ENCODE measurements around the gene RBPMS2.
"Not testable (repeated sequence)": the region's sequence is repeated elsewhere in the genome, so short reads cannot be mapped to it uniquely, and the experiment has no call there.

RBPMS2 gene

DNA sequence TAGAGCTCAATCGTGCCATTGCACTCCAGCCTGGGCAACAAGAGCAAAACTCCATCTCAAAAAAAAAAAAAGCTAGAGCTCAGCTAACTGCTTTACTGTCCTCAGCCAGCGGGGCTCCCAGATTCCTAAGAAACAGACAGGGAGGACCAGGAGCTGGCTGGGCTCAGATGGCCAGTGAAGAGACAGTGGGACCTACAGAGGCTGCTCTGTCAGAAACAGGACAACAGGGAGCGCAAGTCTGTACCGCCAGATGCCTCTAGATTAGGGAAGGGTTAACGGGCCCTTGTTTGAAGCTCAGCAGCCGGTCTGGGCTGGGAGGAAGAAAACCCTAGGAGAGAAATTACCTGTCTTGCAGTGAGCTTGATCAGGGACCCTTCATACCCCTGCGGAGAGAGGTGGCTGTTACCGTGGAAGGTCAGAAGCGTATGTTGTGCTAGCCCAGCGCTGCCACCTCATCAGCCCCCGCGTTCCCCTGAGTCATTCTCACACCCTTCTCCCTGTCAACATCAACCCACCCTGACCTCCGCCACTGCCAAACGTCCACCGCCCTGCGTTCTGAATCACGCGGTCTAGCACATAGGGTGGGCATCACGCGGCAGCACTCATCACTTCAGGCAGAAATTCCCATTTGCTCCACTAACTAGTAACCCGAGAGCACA is 25.3 kb downstream of the RBPMS2 start:
- no peak for DNase-seq

DNA sequence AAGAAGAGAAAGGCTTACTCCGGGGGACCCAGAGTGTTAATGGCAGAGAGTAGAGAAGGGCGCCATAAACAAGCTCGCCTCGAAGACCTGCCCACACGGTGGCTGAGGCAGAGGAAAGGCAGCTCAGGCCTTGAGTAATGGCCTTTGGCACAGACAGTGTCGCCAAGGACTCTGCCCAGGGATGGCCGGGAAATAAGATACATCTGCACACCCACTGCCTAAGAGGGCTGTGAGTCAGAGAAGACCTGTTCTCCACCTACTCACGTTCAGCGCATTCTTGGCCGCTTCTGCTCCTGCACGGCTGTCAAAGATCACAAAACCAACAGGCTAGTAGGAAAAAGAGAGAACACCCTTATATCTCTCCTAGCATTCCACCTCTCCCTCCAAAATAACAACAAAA is 26.2 kb downstream of the RBPMS2 start:
- peak; percentile 4 for DNase-seq

- no peak for DNase-seq
Observed at GRCh38 chr15:64748251-64748650, 27.1 kb downstream of the RBPMS2 start.

DNA sequence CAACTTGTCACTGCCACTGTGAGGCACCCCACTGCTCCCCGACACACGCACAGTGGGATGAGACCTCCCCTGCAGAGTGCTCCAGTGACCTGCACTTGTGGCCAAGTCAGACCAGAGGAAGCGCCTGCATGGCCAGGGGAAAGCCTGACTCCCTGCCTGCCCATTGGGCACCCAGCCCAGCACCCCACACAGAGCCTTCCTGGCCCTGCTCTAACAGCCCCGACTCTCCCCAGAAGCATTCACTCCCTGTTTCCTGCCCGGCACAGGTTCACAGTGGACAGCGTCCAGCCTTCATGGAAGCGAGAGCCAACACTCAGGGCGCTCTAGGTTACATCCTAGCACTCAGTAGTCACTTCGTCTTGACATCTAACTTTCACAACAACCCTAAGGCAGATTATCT is 27.8 kb downstream of the RBPMS2 start:
- no peak for DNase-seq

DNA sequence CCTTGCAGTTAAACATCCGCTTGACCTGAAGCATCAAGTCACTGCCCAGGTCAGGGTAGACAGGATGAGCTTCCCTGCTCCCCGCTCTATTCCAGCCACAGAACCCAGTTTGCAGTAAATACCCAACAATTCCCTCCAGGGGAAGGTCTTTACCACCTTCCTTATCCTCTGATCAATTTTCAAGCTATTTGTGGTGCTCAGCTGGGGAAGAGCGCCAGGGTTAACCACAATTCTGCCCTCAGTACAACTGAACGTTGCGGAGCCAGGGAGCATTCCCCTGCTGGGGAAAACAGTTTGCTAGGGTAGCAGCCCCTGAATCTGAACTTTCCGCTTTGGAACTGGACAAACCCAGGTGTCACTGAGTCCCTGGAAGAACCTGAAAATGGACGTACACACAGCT is 28.5 kb downstream of the RBPMS2 start:
- no peak for DNase-seq

GRCh38 chr15:64746356-64746755 is 29.0 kb downstream of the RBPMS2 start:
- DNase-seq, result no peak

GRCh38 chr15:64743691-64744090 is 31.7 kb downstream of the RBPMS2 start:
- no peak for DNase-seq

DNA sequence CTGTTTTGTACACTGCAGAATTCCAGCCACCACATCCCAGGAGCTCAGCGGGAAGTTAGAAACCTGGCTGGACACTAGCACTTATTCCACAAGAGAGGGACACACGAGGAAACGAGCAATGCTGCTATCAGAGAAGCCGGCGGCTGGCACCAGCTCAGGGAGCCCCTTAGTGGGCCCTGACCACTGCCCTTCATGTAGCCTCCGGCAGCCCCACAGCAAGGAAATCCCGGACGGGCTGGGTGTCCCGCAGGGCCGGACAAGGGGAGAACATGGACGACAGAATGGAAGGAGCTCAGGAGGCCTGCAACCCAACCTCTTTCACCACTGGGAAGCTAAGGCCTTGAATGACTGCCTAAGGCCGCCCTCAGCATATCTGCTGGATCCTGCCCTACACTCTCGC is 32.5 kb downstream of the RBPMS2 start:
- DNase-seq, result no peak

DNA sequence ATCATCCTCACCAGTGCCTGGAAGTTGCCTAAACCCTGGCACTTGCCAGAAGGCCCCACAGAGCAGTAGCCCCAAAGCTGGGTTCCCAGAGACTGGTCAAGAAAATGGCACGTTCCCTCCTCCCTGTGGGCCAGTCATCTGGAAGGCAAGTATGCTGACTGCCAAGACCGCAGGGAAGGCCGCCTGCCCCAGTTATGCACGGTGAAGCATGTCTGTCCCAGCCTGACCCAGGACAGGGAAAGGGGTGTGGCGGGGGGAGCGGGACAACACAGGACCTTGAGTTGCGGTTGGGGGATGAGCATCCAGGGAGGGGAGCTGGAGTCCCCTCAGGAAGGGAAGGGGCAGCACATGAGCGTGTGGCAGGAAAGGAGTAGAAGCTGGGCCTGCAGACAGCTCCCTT is 33.0 kb downstream of the RBPMS2 start:
- DNase-seq, result no peak

DNA sequence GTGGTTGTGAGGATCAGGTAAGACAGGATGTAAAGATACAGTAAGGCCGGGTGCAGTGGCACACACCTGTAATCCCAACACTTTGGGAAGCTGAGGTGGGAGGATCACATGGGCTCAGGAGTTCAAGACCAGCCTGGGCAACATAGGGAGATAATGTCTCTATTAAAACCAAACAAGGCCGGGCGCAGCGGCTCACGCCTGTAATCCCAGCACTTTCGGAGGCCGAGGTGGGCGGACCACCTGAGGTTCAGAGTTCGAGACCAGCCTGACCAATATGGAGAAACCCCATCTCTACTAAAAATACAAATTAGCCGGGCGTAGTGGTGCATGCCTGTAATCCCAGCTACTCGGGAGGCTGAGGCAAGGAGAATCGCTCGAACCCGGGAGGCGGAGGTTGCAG is 33.7 kb downstream of the RBPMS2 start:
- DNase-seq, result not testable (repeated sequence)

GRCh38 chr15:64740311-64741170 is 34.8 kb downstream of the RBPMS2 start:
- no peak for DNase-seq

GRCh38 chr15:64739577-64740143 is 35.7 kb downstream of the RBPMS2 start:
- DNase-seq, result no peak

GRCh38 chr15:64739156-64739555 is 36.2 kb downstream of the RBPMS2 start:
- no peak for DNase-seq

DNA sequence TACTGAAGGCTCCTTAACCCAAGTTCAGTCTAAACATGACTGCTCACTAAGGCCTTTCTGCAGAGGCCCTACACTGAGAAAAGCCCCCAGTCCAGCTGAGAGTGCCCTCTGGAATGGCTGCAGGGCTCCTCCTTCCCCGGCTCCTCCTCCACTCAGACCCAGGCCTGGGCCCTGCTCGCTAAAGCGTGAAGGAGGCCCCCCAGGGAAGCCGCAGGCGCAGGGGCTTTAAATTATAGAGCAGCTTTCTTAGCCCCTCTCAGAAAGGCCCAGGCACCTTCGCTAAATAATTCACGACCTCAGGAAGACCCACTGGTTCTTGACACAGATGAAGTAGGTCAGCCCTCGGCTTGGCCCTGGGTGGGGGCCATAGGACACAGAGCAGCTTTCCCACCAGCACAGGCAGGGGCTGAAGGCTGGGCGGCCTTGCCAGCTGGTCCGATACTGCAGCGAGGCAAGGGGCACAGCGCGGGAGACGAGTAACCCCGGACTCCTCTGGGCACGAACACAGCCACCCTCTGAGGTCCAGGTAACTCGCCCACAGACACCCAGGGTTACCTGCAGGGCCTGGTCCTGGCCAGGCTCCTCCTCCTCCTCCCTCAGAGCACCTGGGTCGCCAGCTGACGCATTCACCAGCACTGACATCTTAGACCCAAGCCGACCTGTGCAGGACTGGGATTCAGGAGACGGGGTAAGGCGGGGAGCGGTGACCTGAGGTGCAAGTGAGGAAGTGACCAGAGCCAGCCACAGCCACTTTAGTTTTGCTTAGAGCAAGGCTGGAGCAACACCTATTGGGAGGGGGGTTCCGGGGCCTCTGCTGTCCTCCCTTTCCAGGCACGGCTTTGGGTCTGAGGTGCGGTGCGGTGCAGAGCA is 36.9 kb downstream of the RBPMS2 start:
- no peak for DNase-seq

GRCh38 chr15:64732156-64732860 is 43.1 kb downstream of the RBPMS2 start:
- DNase-seq, result no peak

DNA sequence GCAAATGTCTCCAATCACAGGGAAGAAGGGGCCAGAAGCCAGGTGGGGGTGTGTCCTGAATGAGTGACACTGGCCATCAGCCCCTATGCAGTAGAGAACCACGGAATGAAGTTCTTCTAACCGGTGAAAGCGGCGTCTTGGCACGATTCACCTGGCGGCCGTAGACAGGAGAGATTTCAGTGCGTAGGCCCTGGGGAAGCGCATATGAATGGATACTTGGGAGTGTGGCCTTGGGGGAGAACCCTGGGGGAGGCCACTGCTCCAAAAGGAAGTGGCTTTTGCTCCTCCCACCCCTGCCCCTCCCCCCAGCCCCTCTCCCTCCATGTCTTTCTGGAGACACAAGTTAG is 43.6 kb downstream of the RBPMS2 start:
- DNase-seq, result no peak

DNA sequence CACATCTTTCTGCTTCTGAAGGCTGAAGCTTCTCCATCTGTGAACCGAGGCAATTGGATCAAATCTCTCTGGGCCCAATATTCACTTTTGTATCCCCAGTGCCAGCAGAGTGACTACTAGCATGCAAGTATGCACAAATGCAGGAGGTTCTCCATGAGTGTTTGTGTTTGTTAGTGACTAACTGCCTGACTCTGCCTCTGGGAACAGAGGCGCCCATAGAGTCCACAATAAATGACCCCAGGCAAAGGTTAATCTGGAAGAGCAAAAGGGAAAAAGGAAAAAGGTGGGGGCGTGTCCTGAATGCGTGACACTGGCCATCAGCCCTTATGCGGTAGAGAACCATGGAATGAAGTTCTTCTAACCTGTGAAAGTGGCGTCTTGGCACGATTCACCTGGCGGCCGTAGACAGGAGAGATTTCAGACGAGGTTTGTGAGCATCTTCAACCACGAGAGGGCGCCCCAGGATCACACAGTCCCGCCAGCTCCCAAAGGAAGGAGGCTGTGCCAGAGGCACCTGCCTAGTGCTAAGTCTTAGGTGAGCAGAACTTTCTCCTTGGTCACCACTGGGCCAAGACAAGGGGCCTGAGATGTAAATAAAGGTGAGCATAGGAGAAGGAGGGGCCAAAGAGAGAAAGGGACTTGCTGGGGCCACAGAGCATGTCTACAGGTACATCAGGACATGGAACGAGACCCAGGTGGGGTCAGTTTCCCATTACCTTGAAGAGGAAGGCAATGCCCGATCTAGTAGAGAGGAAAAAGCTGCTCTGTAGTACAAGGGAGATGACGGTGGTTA is 44.2 kb downstream of the RBPMS2 start:
- DNase-seq, result peak; percentile 75

DNA sequence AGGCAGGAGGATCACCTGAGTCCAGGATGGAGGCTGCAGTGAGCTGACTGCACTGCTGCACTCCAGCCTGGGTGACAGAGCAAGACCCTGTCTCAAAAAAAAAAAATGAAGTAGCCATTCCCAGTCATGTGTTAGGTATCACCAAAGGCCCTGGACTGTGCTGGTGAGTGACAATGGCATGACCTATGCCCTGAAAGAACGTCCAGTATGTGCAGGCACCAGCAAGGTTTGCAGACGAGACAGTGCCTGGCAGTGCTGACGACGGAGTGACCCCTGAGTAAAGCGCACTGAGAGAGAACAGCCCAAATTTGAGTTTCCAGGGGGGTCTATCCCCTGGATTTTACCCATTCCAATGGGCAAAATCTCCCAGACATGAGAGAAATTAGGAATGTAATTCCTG is 45.2 kb downstream of the RBPMS2 start:
- no peak for DNase-seq

DNA sequence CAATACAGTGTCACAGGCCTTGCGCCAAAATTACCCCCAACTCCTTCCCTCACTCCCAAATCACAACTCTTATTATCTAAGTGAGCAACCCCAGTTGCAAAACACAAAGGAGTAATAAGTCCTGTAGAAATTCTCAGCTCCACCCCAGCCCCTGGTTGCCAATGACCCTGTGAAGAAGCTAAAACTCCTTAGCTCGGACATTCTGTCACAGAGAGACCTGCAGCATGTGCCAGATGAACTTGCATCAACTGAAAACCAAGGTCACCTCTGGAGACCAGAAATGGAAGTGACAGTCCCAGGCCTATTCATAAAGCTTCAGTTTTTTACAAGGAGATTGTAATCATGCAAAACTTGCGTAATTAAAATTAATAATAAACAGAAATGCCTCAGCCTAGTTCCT is 55.2 kb downstream of the RBPMS2 start:
- DNase-seq, result no peak

DNA sequence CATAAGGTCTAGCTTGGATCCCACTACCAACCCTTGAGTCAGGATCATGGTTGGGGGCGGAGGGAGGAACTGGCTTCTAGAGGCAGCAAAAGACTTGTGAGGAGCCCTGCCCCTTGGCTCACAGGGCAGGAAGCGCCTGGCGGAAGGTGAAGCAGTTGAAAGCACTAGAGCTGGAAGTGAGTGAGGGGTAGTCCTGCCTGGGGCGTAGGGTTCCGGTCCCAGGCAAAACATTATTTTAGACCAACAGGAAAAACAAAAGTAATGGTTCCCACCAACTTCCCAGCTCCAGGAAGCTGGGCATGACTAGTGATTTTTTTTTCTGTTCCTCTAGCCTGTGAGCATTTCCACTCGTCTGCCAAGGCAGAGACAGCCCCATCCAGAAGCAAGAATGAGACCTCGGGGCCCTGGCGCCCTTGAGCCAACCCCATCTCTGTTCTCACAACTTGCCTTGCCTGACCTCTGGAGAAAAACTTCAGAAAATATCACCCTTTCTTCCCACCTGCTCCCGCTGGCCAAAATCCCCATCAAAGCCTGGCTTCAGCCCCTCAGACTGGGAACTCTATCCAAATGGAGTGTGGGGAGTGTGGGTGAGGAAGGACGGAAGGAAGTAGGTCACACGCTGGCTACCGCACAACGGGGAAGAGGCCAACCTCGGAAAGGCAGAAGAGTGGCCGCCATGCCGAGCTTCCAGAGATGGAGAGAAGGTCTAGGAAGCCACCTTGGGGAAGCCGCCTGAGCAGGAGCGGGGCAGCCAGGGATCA is 57.5 kb downstream of the RBPMS2 start:
- DNase-seq, result no peak

DNA sequence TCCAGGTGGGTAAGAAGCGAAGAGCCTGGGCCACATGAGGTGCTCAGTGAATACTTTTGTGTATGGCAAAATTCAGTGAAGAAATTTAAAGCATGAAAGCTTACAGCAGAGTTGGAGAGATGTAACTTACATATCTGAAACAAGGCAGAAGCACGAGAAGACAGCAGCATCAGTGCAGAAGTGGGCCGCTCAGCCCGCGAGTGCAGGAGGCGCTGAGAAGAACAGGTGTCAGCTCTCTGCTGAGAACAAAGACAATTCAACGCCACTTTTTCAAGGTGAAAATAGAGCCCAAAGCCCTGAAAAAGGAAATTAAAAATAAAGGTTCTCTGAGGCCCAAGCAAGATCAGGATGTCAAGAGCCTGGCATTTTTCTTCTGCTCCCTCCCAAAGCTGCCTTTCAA is 58.3 kb downstream of the RBPMS2 start:
- DNase-seq, result no peak

Measured in amniotic stem cell (primary cell).